Measurements from ENCODE around the gene BSN.

The BSN gene

DNA sequence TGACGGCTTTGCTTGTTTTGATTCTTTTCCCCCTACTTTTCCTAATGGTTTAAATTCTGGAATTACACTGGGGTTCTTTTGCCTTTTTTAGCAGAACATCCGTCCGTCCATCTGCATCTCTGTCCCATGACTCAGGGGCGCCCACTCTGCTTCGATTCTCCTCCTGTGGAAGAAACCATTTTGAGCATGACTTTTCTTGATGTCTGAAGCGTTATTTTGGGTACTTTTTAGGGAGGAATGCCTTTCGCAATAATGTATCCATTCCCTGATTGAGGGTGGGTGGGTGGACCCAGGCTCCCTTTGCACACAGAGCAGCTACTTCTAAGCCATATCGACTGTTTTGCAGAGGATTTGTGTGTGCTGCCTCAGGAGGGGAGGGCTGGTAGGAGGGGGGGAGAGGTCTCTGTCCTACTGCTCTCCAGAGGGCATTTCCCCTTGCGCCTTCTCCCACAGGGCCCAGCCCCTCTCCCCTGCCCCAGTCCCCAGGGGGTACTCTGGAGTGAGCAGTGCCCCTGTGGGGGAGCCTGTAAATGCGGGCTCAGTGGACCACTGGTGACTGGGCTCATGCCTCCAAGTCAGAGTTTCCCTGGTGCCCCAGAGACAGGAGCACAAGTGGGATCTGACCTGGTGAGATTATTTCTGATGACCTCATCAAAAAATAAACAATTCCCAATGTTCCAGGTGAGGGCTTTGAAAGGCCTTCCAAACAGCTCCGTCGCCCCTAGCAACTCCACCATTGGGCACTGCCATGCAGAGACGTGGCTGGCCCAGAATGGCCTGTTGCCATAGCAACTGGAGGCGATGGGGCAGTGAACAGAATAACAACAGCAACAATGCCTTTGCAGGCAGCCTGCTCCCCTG is 19.5 kb upstream of the BSN start:
- 70 to 71% methylated on average over 13 to 14 of the region's 14 CpGs for WGBS, 2 experiments
- Histone ChIP-seq H3K36me3 (ENCODE audit: control insufficient read depth, insufficient read depth, low read length) (peaks cover 21% of the 10 kb centered on the region), H3K27ac (ENCODE audit: insufficient read depth, low read depth, low read length, poor library complexity, severe bottlenecking) (peak overlapping the region; percentile 83), H3K9me3 (ENCODE audit: control insufficient read depth, low read length) (no peaks in the 10 kb centered on the region), H3K27me3 (ENCODE audit: control insufficient read depth, insufficient read depth, low read length, poor library complexity, severe bottlenecking) (no peaks in the 10 kb centered on the region), H3K4me1 (ENCODE audit: control insufficient read depth, insufficient read depth, low read length) (peaks cover 23% of the 10 kb centered on the region), H3K4me3 (ENCODE audit: insufficient read depth, low read depth, low read length) (no peak overlapping the region)

- H3K27me3 ChIP-seq (ENCODE audit: control insufficient read depth, insufficient read depth, low read length, poor library complexity, severe bottlenecking), result no peaks in the 10 kb centered on the region
- no peaks in the 10 kb centered on the region for H3K9me3 ChIP-seq (ENCODE audit: control insufficient read depth, low read length)
- H3K4me1 ChIP-seq (ENCODE audit: control insufficient read depth, insufficient read depth, low read length), result peaks cover 23% of the 10 kb centered on the region
- 82 to 90% methylated on average over 7 of the region's 7 CpGs for WGBS, 2 experiments
- H3K4me3 ChIP-seq (ENCODE audit: insufficient read depth, low read depth, low read length), result no peak overlapping the region
- H3K27ac ChIP-seq (ENCODE audit: insufficient read depth, low read depth, low read length, poor library complexity, severe bottlenecking), result peak overlapping the region; percentile 56
- H3K36me3 ChIP-seq (ENCODE audit: control insufficient read depth, insufficient read depth, low read length), result peaks cover 10% of the 10 kb centered on the region
Observed at GRCh38 chr3:49535971-49536874, 18.1 kb upstream of the BSN start.

DNA sequence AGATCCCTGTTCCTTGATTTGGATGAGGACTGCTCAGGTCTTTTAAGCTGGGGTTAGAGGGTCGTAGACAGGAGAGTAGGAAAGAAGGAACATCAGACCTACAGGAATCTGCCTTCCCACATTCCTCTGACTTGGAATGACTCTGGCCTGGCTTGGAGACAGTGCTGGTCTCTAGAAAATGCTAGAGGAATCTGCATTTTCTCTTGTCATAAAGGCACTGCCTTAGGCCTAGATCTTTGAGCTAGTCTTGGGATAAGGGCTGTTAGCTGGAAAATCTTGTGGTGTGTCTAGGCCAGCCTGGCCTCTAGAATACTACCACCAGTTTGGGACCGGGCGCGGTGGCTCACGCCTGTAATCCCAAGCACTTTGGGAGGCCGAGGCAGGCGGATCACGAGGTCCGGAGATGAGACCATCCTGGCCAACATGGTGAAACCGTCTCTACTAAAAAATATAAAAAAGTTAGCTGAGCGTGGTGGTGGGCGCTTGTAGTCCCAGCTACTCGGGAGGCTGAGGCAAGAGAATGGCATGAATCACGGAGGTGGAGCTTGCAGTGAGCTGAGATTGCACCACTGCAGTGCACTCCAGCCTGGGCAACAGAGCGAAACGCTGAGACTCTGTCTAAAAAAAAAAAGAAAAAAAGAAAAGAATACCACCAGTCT is 17.3 kb upstream of the BSN start:
- H3K4me3 ChIP-seq (ENCODE audit: insufficient read depth, low read depth, low read length), result no peak overlapping the region
- peaks cover 4% of the 10 kb centered on the region for H3K36me3 ChIP-seq (ENCODE audit: control insufficient read depth, insufficient read depth, low read length)
- no peak overlapping the region for H3K27ac ChIP-seq (ENCODE audit: insufficient read depth, low read depth, low read length, poor library complexity, severe bottlenecking)
- 92 to 94% methylated on average over 16 of the region's 16 CpGs for WGBS, 2 experiments
- no peaks in the 10 kb centered on the region for H3K27me3 ChIP-seq (ENCODE audit: control insufficient read depth, insufficient read depth, low read length, poor library complexity, severe bottlenecking)
- H3K9me3 ChIP-seq (ENCODE audit: control insufficient read depth, low read length), result no peaks in the 10 kb centered on the region
- H3K4me1 ChIP-seq (ENCODE audit: control insufficient read depth, insufficient read depth, low read length), result peaks cover 23% of the 10 kb centered on the region

GRCh38 chr3:49539659-49540560 is 14.4 kb upstream of the BSN start:
- H3K27ac ChIP-seq (ENCODE audit: insufficient read depth, low read depth, low read length, poor library complexity, severe bottlenecking), result peak overlapping the region; percentile 79
- H3K9me3 ChIP-seq (ENCODE audit: control insufficient read depth, low read length), result no peaks in the 10 kb centered on the region
- 1% methylated on average over 63 of the region's 63 CpGs for WGBS, 2 experiments
- H3K27me3 ChIP-seq (ENCODE audit: control insufficient read depth, insufficient read depth, low read length, poor library complexity, severe bottlenecking), result no peaks in the 10 kb centered on the region
- no peaks in the 10 kb centered on the region for H3K36me3 ChIP-seq (ENCODE audit: control insufficient read depth, insufficient read depth, low read length)
- H3K4me1 ChIP-seq (ENCODE audit: control insufficient read depth, insufficient read depth, low read length), result peaks cover 10% of the 10 kb centered on the region
- H3K4me3 ChIP-seq (ENCODE audit: insufficient read depth, low read depth, low read length), result peak overlapping the region; percentile 51

DNA sequence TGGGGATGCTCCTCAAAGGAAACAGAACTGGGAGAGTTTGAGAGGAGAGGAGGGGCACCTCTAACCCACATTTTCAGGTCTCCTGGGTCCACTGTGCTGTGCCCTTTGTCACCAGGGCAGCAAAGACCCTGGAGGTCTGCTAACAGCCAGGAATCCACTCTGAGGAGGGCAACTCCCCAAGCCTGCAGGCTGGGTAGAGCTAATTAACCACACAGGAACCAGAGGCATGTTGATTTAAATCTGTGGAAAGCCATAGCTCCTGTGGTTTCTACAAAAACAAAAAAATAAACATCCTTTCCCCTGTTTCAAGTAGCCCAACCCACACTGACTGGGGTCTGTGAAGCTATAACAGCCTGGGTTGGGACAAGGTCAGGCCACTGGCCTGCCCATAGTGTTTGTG is 2.2 kb upstream of the BSN start:
- peaks cover 23% of the 10 kb centered on the region for H3K27me3 ChIP-seq (ENCODE audit: control insufficient read depth, insufficient read depth, low read length, poor library complexity, severe bottlenecking)
- H3K36me3 ChIP-seq (ENCODE audit: control insufficient read depth, insufficient read depth, low read length), result no peaks in the 10 kb centered on the region
- H3K4me1 ChIP-seq (ENCODE audit: control insufficient read depth, insufficient read depth, low read length), result peaks cover 9% of the 10 kb centered on the region
- H3K9me3 ChIP-seq (ENCODE audit: control insufficient read depth, low read length), result no peaks in the 10 kb centered on the region
- no peak overlapping the region for H3K4me3 ChIP-seq (ENCODE audit: insufficient read depth, low read depth, low read length)
- no peak overlapping the region for H3K27ac ChIP-seq (ENCODE audit: insufficient read depth, low read depth, low read length, poor library complexity, severe bottlenecking)

DNA sequence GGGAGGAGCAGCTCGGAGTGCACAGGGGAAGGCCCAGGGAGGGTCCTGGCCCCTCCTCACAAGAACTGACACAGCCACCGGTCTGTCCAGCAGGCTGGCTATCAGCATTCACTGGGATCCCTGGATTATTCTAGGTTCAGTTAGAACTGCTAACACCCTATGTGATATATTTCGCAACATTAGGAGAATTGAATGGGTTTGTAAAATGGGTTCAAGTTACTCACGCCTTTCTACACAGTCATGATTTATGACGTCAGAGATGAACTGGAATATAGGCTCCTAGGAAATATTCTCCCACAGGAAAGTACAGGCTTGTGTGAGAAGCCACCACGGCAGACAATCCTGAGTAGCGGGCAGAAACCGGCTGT is 969 bp upstream of the BSN start:
- Histone ChIP-seq H3K27ac (ENCODE audit: insufficient read depth, low read depth, low read length, poor library complexity, severe bottlenecking) (no peak overlapping the region), H3K4me1 (ENCODE audit: control insufficient read depth, insufficient read depth, low read length) (peaks cover 9% of the 10 kb centered on the region), H3K36me3 (ENCODE audit: control insufficient read depth, insufficient read depth, low read length) (no peaks in the 10 kb centered on the region), H3K27me3 (ENCODE audit: control insufficient read depth, insufficient read depth, low read length, poor library complexity, severe bottlenecking) (peaks cover 26% of the 10 kb centered on the region), H3K4me3 (ENCODE audit: insufficient read depth, low read depth, low read length) (peak overlapping the region; percentile 82), H3K9me3 (ENCODE audit: control insufficient read depth, low read length) (no peaks in the 10 kb centered on the region)
- 60 to 62% methylated on average over 8 of the region's 8 CpGs for WGBS, 2 experiments

GRCh38 chr3:49554633-49555265 is 472 bp downstream of the BSN start:
- Histone ChIP-seq H3K4me1 (ENCODE audit: control insufficient read depth, insufficient read depth, low read length) (peaks cover 9% of the 10 kb centered on the region), H3K27ac (ENCODE audit: insufficient read depth, low read depth, low read length, poor library complexity, severe bottlenecking) (no peak overlapping the region), H3K36me3 (ENCODE audit: control insufficient read depth, insufficient read depth, low read length) (no peaks in the 10 kb centered on the region), H3K9me3 (ENCODE audit: control insufficient read depth, low read length) (no peaks in the 10 kb centered on the region), H3K4me3 (ENCODE audit: insufficient read depth, low read depth, low read length) (peak overlapping the region; percentile 82), H3K27me3 (ENCODE audit: control insufficient read depth, insufficient read depth, low read length, poor library complexity, severe bottlenecking) (peaks cover 26% of the 10 kb centered on the region)
- WGBS, 2 experiments, result 1% methylated on average over 66 of the region's 66 CpGs

DNA sequence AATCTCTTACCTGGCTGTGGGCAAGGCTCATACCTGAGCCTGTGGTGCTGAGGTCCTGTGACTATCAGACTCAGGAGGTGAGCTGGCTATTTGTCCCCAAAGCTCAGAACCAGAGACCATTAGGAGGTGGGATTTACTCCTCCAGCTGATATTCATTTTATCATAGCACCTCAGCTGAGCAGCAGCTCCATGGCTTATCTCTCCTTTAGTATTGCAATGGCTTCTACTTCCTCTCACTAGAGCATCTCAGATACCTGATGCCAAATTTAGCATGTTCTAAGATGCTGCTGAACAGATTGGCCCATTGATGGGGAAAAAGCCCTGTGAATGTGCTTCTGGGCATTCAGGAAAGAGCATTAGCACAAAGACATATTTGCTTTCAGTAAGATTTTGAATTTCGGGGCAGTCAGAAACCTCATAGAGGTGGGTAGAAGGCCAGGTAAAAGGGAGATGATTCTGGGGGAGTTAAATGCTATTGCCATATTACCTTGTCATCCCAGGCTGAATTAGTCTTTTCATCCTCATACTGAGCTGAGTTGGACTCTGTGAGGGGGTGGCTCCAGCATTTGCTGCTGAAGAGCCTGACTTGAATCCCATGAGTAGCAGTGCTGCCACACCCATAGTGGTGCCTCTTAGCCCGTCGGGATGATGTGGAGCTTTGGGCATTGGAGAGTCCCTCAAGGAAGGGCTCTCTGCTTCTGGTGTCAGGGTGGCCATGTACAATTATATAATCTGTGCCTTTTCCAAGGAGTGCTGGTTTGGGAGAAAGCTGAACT is 2.4 kb downstream of the BSN start:
- Histone ChIP-seq H3K27ac (ENCODE audit: insufficient read depth, low read depth, low read length, poor library complexity, severe bottlenecking) (no peak overlapping the region), H3K4me3 (ENCODE audit: insufficient read depth, low read depth, low read length) (no peak overlapping the region), H3K36me3 (ENCODE audit: control insufficient read depth, insufficient read depth, low read length) (no peaks in the 10 kb centered on the region), H3K9me3 (ENCODE audit: control insufficient read depth, low read length) (no peaks in the 10 kb centered on the region), H3K4me1 (ENCODE audit: control insufficient read depth, insufficient read depth, low read length) (peaks cover 9% of the 10 kb centered on the region), H3K27me3 (ENCODE audit: control insufficient read depth, insufficient read depth, low read length, poor library complexity, severe bottlenecking) (peaks cover 26% of the 10 kb centered on the region)
- 86 to 88% methylated on average over 3 of the region's 3 CpGs for WGBS, 2 experiments

All from ectodermal cell (in vitro differentiated cells).